GM12891 (cell line): ENCODE data around the gene IL18RAP.

ENCODE experiments used
- DNase-seq: peaks from one replicate; pipeline ENCODE4 v3.0.0; 2011; ENCODE audit warnings: low spot score; ENCODE audit not compliant: insufficient read length
- FAIRE-seq: peaks from 2 replicates; lab custom pipeline; 2011; peaks lifted over from hg19 to GRCh38; lab: Jason Lieb, UNC
- PAX5 ChIP-seq: IDR thresholded peaks from 2 replicates; pipeline ENCODE4 v1.6.1; 2011; ENCODE audit warnings: low read length, moderate library complexity, mild to moderate bottlenecking; ENCODE audit not compliant: insufficient read depth, severe bottlenecking
- POLR2A ChIP-seq: IDR thresholded peaks from 2 replicates; pipeline ENCODE4 v1.6.1; 2011; ENCODE audit warnings: low read depth, low read length, control low read depth
- POLR2AphosphoS5 ChIP-seq: IDR thresholded peaks from 2 replicates; pipeline ENCODE4 v1.6.1; 2011; ENCODE audit warnings: low read depth, low read length, control low read depth
- POU2F2 ChIP-seq: IDR thresholded peaks from 2 replicates; pipeline ENCODE4 v1.6.1; 2011; ENCODE audit warnings: low read depth, mild to moderate bottlenecking, control low read depth, low read length, moderate library complexity
- SPI1 ChIP-seq: IDR thresholded peaks from 2 replicates; pipeline ENCODE4 v1.6.1; 2011; ENCODE audit warnings: low read depth, low read length, control low read depth
- TAF1 ChIP-seq: IDR thresholded peaks from 2 replicates; pipeline ENCODE4 v1.6.1; 2011; ENCODE audit warnings: low read depth, low read length, control low read depth

IL18RAP gene

GRCh38 chr2:102451968-102452367 is 29.0 kb downstream of the IL18RAP start:
- no peak for DNase-seq
- no peak for FAIRE-seq
- TF ChIP-seq PAX5 (no peak), POLR2AphosphoS5 (no peak), POU2F2 (no peak), POLR2A (no peak), TAF1 (no peak), SPI1 (no peak)

- FAIRE-seq (no peak), DNase-seq (no peak)
- TF ChIP-seq POU2F2: no peak
- no peak for TF ChIP-seq POLR2A
- no peak for TF ChIP-seq TAF1
- TF ChIP-seq POLR2AphosphoS5: no peak
- no peak for TF ChIP-seq SPI1
- TF ChIP-seq PAX5: no peak
These were observed 30.5 kb downstream of the IL18RAP start for GRCh38 chr2:102453501-102453900.

- FAIRE-seq (no peak), DNase-seq (no peak)
- no peak for TF ChIP-seq POLR2A
- TF ChIP-seq PAX5: no peak
- TF ChIP-seq SPI1: no peak
- no peak for TF ChIP-seq TAF1
- TF ChIP-seq POU2F2: no peak
- no peak for TF ChIP-seq POLR2AphosphoS5
These were observed 32.2 kb downstream of the IL18RAP start for GRCh38 chr2:102455061-102455670.

- no peak for FAIRE-seq
- TF ChIP-seq SPI1 (no peak), POLR2A (no peak), POU2F2 (no peak), POLR2AphosphoS5 (no peak), PAX5 (no peak), TAF1 (no peak)
- DNase-seq: no peak
These were observed 37.5 kb downstream of the IL18RAP start for GRCh38 chr2:102460467-102460866.

- no peak for TF ChIP-seq POU2F2
- DNase-seq: no peak
- FAIRE-seq: no peak
These were observed 38.2 kb downstream of the IL18RAP start for GRCh38 chr2:102461188-102461587.

- FAIRE-seq (no peak), DNase-seq (no peak)
- TF ChIP-seq POU2F2 (no peak), POLR2AphosphoS5 (no peak), TAF1 (no peak), SPI1 (no peak), POLR2A (no peak), PAX5 (no peak)
These were observed 40.2 kb downstream of the IL18RAP start for GRCh38 chr2:102463160-102463559.

- no peak for TF ChIP-seq POU2F2
- no peak for TF ChIP-seq SPI1
- TF ChIP-seq PAX5: no peak
- TF ChIP-seq TAF1: no peak
- TF ChIP-seq POLR2A: no peak
- TF ChIP-seq POLR2AphosphoS5: no peak
- FAIRE-seq: no peak
- no peak for DNase-seq
These were observed 47.2 kb downstream of the IL18RAP start for GRCh38 chr2:102470168-102470567.

GRCh38 chr2:102473020-102473419 is 50.1 kb downstream of the IL18RAP start, which contains the start of gene SLC9A4:
Gene SLC9A4, plus strand, starts transcription at chr2:102473226. Its CDS starts 534 bp downstream, at chr2:102473760.
- no peak for TF ChIP-seq PAX5
- TF ChIP-seq TAF1: no peak
- TF ChIP-seq POLR2A: no peak
- peak; percentile 67 for FAIRE-seq
- DNase-seq: peak; percentile 20

GRCh38 chr2:102473631-102474030 is 50.7 kb downstream of the IL18RAP start:
- DNase-seq (no peak), FAIRE-seq (no peak)

GRCh38 chr2:102474785-102475184 is 51.8 kb downstream of the IL18RAP start:
- TF ChIP-seq PAX5 (no peak), POLR2AphosphoS5 (no peak), TAF1 (no peak), POU2F2 (no peak), SPI1 (no peak), POLR2A (no peak)
- DNase-seq: no peak
- no peak for FAIRE-seq

More at GRCh38 chr2:102473631-102474030, 50.7 kb downstream of the IL18RAP start:
- TF ChIP-seq POLR2AphosphoS5 (no peak), TAF1 (no peak), SPI1 (no peak), POLR2A (no peak), PAX5 (no peak), POU2F2 (no peak)

- TF ChIP-seq POLR2AphosphoS5: no peak
- no peak for TF ChIP-seq POLR2A
- no peak for TF ChIP-seq TAF1
- no peak for TF ChIP-seq POU2F2
- TF ChIP-seq PAX5: no peak
- TF ChIP-seq SPI1: no peak
- no peak for FAIRE-seq
- DNase-seq: no peak
These were observed 55.9 kb downstream of the IL18RAP start for GRCh38 chr2:102478686-102479470.
